ENCODE measurements around the gene SPDEF. TPM values are rescaled to one million over a fixed set of nuclear protein-coding genes. Genes with fewer than 3 reads are reported as not detected.

Gene SPDEF
- total and polyA plus RNA-seq, 3 experiments from 2014 or later = not detected

GRCh38 chr6:34509782-34510181, 46.3 kb downstream of the SPDEF start:
- Mint-ChIP-seq H3K4me1 (no peaks in the 10 kb centered on the region), H3K4me3 (no peak overlapping the region), H3K27ac (no peak overlapping the region), H3K9me3 (peaks cover 0 to 5% (median 4%) of the 10 kb centered on the region in 5 donors), H3K27me3 (peaks cover 1 to 5% of the 10 kb centered on the region in 2 donors), H3K36me3 (peaks cover 0 to 5% (median 1%) of the 10 kb centered on the region in 3 donors)
- no peak overlapping the region for H3K4me3 ChIP-seq (ENCODE audit: low read length)
- CTCF ChIA-PET = no interaction called here
- no peaks in the 10 kb centered on the region for H3K36me3 ChIP-seq (ENCODE audit: insufficient read depth, low read length)
- no peaks in the 10 kb centered on the region for H3K4me1 ChIP-seq (ENCODE audit: insufficient read depth, low read length)
- H3K9me3 ChIP-seq (ENCODE audit: low read length) = peaks cover 4% of the 10 kb centered on the region
- H3K27me3 ChIP-seq (ENCODE audit: insufficient read depth, low read length, poor library complexity, severe bottlenecking) = no peaks in the 10 kb centered on the region
- POLR2A ChIA-PET = no interaction called here
- no peak overlapping the region for H3K27ac ChIP-seq (ENCODE audit: low read depth, low read length)
- no peak for DNase-seq

GRCh38 chr6:34508425-34508824, 47.7 kb downstream of the SPDEF start:
- peaks cover 0 to 5% (median 4%) of the 10 kb centered on the region in 5 donors for H3K9me3 Mint-ChIP-seq
- ChIA-PET CTCF (no interaction called here), POLR2A (no interaction called here)
- Histone ChIP-seq H3K9me3 (ENCODE audit: low read length) (peaks cover 4% of the 10 kb centered on the region), H3K27ac (ENCODE audit: low read depth, low read length) (no peak overlapping the region), H3K4me1 (ENCODE audit: insufficient read depth, low read length) (no peaks in the 10 kb centered on the region), H3K36me3 (ENCODE audit: insufficient read depth, low read length) (no peaks in the 10 kb centered on the region), H3K27me3 (ENCODE audit: insufficient read depth, low read length, poor library complexity, severe bottlenecking) (no peaks in the 10 kb centered on the region), H3K4me3 (ENCODE audit: low read length) (no peak overlapping the region)
- DNase-seq = no peak
- no peaks in the 10 kb centered on the region for H3K4me1 Mint-ChIP-seq
- no peak overlapping the region for H3K4me3 Mint-ChIP-seq
- H3K27me3 Mint-ChIP-seq = peaks cover 0 to 3% of the 10 kb centered on the region in 2 donors
- peaks cover 0 to 5% (median 1%) of the 10 kb centered on the region in 3 donors for H3K36me3 Mint-ChIP-seq
- no peak overlapping the region for H3K27ac Mint-ChIP-seq

- Mint-ChIP-seq H3K9me3 (peaks cover 0 to 5% (median 4%) of the 10 kb centered on the region in 5 donors), H3K27ac (no peak overlapping the region), H3K36me3 (peaks cover 0 to 5% (median 1%) of the 10 kb centered on the region in 3 donors), H3K4me1 (no peaks in the 10 kb centered on the region), H3K4me3 (no peak overlapping the region), H3K27me3 (peaks cover 0 to 3% of the 10 kb centered on the region in 2 donors)
- no peak overlapping the region for H3K27ac ChIP-seq (ENCODE audit: low read depth, low read length)
- H3K27me3 ChIP-seq (ENCODE audit: insufficient read depth, low read length, poor library complexity, severe bottlenecking) = no peaks in the 10 kb centered on the region
- H3K36me3 ChIP-seq (ENCODE audit: insufficient read depth, low read length) = no peaks in the 10 kb centered on the region
- no peak overlapping the region for H3K4me3 ChIP-seq (ENCODE audit: low read length)
- peaks cover 4% of the 10 kb centered on the region for H3K9me3 ChIP-seq (ENCODE audit: low read length)
- DNase-seq = no peak
- ChIA-PET POLR2A (no interaction called here), CTCF (no interaction called here)
- no peaks in the 10 kb centered on the region for H3K4me1 ChIP-seq (ENCODE audit: insufficient read depth, low read length)
These were observed 49.4 kb downstream of the SPDEF start for GRCh38 chr6:34506718-34507117.

- H3K4me3 ChIP-seq (ENCODE audit: low read length) = no peak overlapping the region
- DNase-seq = no peak
- ChIA-PET CTCF (no interaction called here), POLR2A (no interaction called here)
- H3K4me1 ChIP-seq (ENCODE audit: insufficient read depth, low read length) = no peaks in the 10 kb centered on the region
- H3K27me3 Mint-ChIP-seq = peaks cover 0 to 4% of the 10 kb centered on the region in 2 donors
- no peak overlapping the region for H3K4me3 Mint-ChIP-seq
- no peaks in the 10 kb centered on the region for H3K4me1 Mint-ChIP-seq
- no peaks in the 10 kb centered on the region for H3K36me3 Mint-ChIP-seq
- no peaks in the 10 kb centered on the region for H3K9me3 ChIP-seq (ENCODE audit: low read length)
- H3K27ac ChIP-seq (ENCODE audit: low read depth, low read length) = no peak overlapping the region
- no peaks in the 10 kb centered on the region for H3K36me3 ChIP-seq (ENCODE audit: insufficient read depth, low read length)
- peak overlapping the region in 3 of 8 donors; percentile 23 to 69 (median 58) for H3K27ac Mint-ChIP-seq
- peaks cover 2 to 9% (median 2%) of the 10 kb centered on the region in 5 donors for H3K9me3 Mint-ChIP-seq
- no peaks in the 10 kb centered on the region for H3K27me3 ChIP-seq (ENCODE audit: insufficient read depth, low read length, poor library complexity, severe bottlenecking)
These were observed 58.7 kb downstream of the SPDEF start for GRCh38 chr6:34497411-34497810.

- H3K4me1 Mint-ChIP-seq = peaks cover 0 to under 1% (median 0%) of the 10 kb centered on the region in 3 donors
- no peaks in the 10 kb centered on the region for H3K36me3 Mint-ChIP-seq
- peaks cover 0 to 4% of the 10 kb centered on the region in 2 donors for H3K27me3 Mint-ChIP-seq
- Histone ChIP-seq H3K27me3 (ENCODE audit: insufficient read depth, low read length, poor library complexity, severe bottlenecking) (no peaks in the 10 kb centered on the region), H3K9me3 (ENCODE audit: low read length) (no peaks in the 10 kb centered on the region), H3K4me3 (ENCODE audit: low read length) (no peak overlapping the region), H3K27ac (ENCODE audit: low read depth, low read length) (no peak overlapping the region), H3K36me3 (ENCODE audit: insufficient read depth, low read length) (no peaks in the 10 kb centered on the region), H3K4me1 (ENCODE audit: insufficient read depth, low read length) (no peaks in the 10 kb centered on the region)
- DNase-seq = no peak
- ChIA-PET CTCF (no interaction called here), POLR2A (no interaction called here)
- no peak overlapping the region for H3K27ac Mint-ChIP-seq
- H3K9me3 Mint-ChIP-seq = peaks cover 2 to 9% (median 2%) of the 10 kb centered on the region in 5 donors
- no peak overlapping the region for H3K4me3 Mint-ChIP-seq
These were observed 59.9 kb downstream of the SPDEF start for GRCh38 chr6:34496103-34496685.

GRCh38 chr6:34494973-34495372, 61.2 kb downstream of the SPDEF start:
- H3K4me1 Mint-ChIP-seq = peaks cover 0 to 4% (median 0%) of the 10 kb centered on the region in 3 donors
- H3K4me1 ChIP-seq (ENCODE audit: insufficient read depth, low read length) = no peaks in the 10 kb centered on the region
- H3K27ac ChIP-seq (ENCODE audit: low read depth, low read length) = no peak overlapping the region
- POLR2A ChIA-PET = interaction anchor here (1.2 kb wide), 1 partner anchor 31 kb away, joined by 3 read pairs; no protein-coding TSS in a partner anchor
- H3K27me3 Mint-ChIP-seq = peaks cover 0 to 4% of the 10 kb centered on the region in 2 donors
- DNase-seq = no peak
- H3K36me3 ChIP-seq (ENCODE audit: insufficient read depth, low read length) = no peaks in the 10 kb centered on the region
- H3K9me3 Mint-ChIP-seq = peaks cover 0 to 2% (median 0%) of the 10 kb centered on the region in 5 donors
- no peaks in the 10 kb centered on the region for H3K36me3 Mint-ChIP-seq
- H3K4me3 ChIP-seq (ENCODE audit: low read length) = no peak overlapping the region
- no peaks in the 10 kb centered on the region for H3K9me3 ChIP-seq (ENCODE audit: low read length)
- H3K27ac Mint-ChIP-seq = peak overlapping the region in 3 of 8 donors; percentile 35 to 48 (median 43)
- CTCF ChIA-PET = no interaction called here
- H3K27me3 ChIP-seq (ENCODE audit: insufficient read depth, low read length, poor library complexity, severe bottlenecking) = no peaks in the 10 kb centered on the region
- H3K4me3 Mint-ChIP-seq = no peak overlapping the region

GRCh38 chr6:34493344-34493743, 62.8 kb downstream of the SPDEF start:
- POLR2A ChIA-PET = interaction anchor here (1.2 kb wide), 1 partner anchor 8 kb away, joined by 3 read pairs; no protein-coding TSS in a partner anchor
- no peak overlapping the region for H3K27ac ChIP-seq (ENCODE audit: low read depth, low read length)
- CTCF ChIA-PET = interaction anchor here (1.3 kb wide), 1 partner anchor 31 kb away, joined by 3 read pairs; no protein-coding TSS in a partner anchor

GRCh38 chr6:34491091-34491430, 65.1 kb downstream of the SPDEF start:
- Histone ChIP-seq H3K9me3 (ENCODE audit: low read length) (no peaks in the 10 kb centered on the region), H3K4me3 (ENCODE audit: low read length) (no peak overlapping the region), H3K27ac (ENCODE audit: low read depth, low read length) (no peak overlapping the region), H3K27me3 (ENCODE audit: insufficient read depth, low read length, poor library complexity, severe bottlenecking) (no peaks in the 10 kb centered on the region), H3K36me3 (ENCODE audit: insufficient read depth, low read length) (no peaks in the 10 kb centered on the region), H3K4me1 (ENCODE audit: insufficient read depth, low read length) (peaks cover 6% of the 10 kb centered on the region)
- ChIA-PET CTCF (no interaction called here), POLR2A (no interaction called here)
- H3K27ac Mint-ChIP-seq = peak overlapping the region in 1 of 8 donors; percentile 29
- no peaks in the 10 kb centered on the region for H3K36me3 Mint-ChIP-seq
- H3K4me1 Mint-ChIP-seq = peaks cover 15 to 28% (median 22%) of the 10 kb centered on the region in 3 donors
- no peaks in the 10 kb centered on the region for H3K9me3 Mint-ChIP-seq
- no peak overlapping the region for H3K4me3 Mint-ChIP-seq
- DNase-seq = no peak
- H3K27me3 Mint-ChIP-seq = no peaks in the 10 kb centered on the region

More at GRCh38 chr6:34493344-34493743, 62.8 kb downstream of the SPDEF start:
- Mint-ChIP-seq H3K36me3 (no peaks in the 10 kb centered on the region), H3K9me3 (no peaks in the 10 kb centered on the region), H3K27ac (no peak overlapping the region), H3K27me3 (peaks cover 0 to 4% of the 10 kb centered on the region in 2 donors), H3K4me1 (peaks cover 0 to 9% (median 7%) of the 10 kb centered on the region in 3 donors), H3K4me3 (no peak overlapping the region)
- H3K36me3 ChIP-seq (ENCODE audit: insufficient read depth, low read length) = no peaks in the 10 kb centered on the region
- no peak overlapping the region for H3K4me3 ChIP-seq (ENCODE audit: low read length)
- H3K4me1 ChIP-seq (ENCODE audit: insufficient read depth, low read length) = no peaks in the 10 kb centered on the region
- no peaks in the 10 kb centered on the region for H3K27me3 ChIP-seq (ENCODE audit: insufficient read depth, low read length, poor library complexity, severe bottlenecking)
- no peaks in the 10 kb centered on the region for H3K9me3 ChIP-seq (ENCODE audit: low read length)
- DNase-seq = no peak
